HEK293T (cell line): ENCODE measurements around the gene OR2AE1.
"Not testable (repeated sequence)": the region's sequence is repeated elsewhere in the genome, so short reads cannot be mapped to it uniquely, and the experiment has no call there.

Source experiments
- CTCF ChIA-PET: fragments of 350-600 bp; formaldehyde crosslinking; extraction: SDS; loops from one replicate; lab custom pipeline; 2021; ENCODE audit warnings: antibody characterized with exemption, inconsistent platforms; lab: Yijun Ruan, JAX
- POLR2A ChIA-PET: fragments of 350-600 bp; formaldehyde crosslinking; extraction: SDS; loops from one replicate; lab custom pipeline; 2020; ENCODE audit warnings: antibody characterized with exemption, inconsistent platforms; lab: Yijun Ruan, JAX
- DNase-seq: peaks from one replicate; pipeline ENCODE4 v3.0.0; 2012; ENCODE audit warnings: mixed read lengths; ENCODE audit errors: extremely low spot score
- ARNT ChIP-seq: fragments of 450-650 bp; IDR thresholded peaks from 2 replicates; pipeline ENCODE4 v1.6.1; 2017; ENCODE audit warnings: mild to moderate bottlenecking
- BHLHE40 ChIP-seq: fragments of 450-650 bp; IDR thresholded peaks from 2 replicates; pipeline ENCODE4 v1.6.1; 2016; ENCODE audit warnings: mild to moderate bottlenecking, moderate library complexity, borderline replicate concordance
- CTBP1 ChIP-seq: fragments of 450-650 bp; IDR thresholded peaks from 2 replicates; pipeline ENCODE4 v1.6.1; 2016; ENCODE audit warnings: borderline replicate concordance
- ELF4 ChIP-seq: fragments of 450-650 bp; IDR thresholded peaks from 2 replicates; pipeline ENCODE4 v1.6.1; 2017; ENCODE audit warnings: antibody characterized with exemption
- FOXA1 ChIP-seq: fragments of 450-650 bp; IDR thresholded peaks from 2 replicates; pipeline ENCODE4 v1.6.1; 2016; ENCODE audit warnings: mild to moderate bottlenecking
- FOXK2 ChIP-seq: fragments of 450-650 bp; IDR thresholded peaks from 2 replicates; pipeline ENCODE4 v1.6.1; 2016; ENCODE audit warnings: mild to moderate bottlenecking
- FOXM1 ChIP-seq: fragments of 450-650 bp; IDR thresholded peaks from 2 replicates; pipeline ENCODE4 v1.6.1; 2017; ENCODE audit warnings: mild to moderate bottlenecking, borderline replicate concordance
- HDGF ChIP-seq: fragments of 450-650 bp; IDR thresholded peaks from 2 replicates; pipeline ENCODE4 v1.6.1; 2017; ENCODE audit warnings: antibody characterized with exemption, borderline replicate concordance
- L3MBTL2 ChIP-seq: fragments of 450-650 bp; conservative IDR thresholded peaks from 2 replicates; pipeline ENCODE4 v1.6.1; 2016; ENCODE audit warnings: mild to moderate bottlenecking
- LEF1 ChIP-seq: fragments of 450-650 bp; IDR thresholded peaks from 2 replicates; pipeline ENCODE4 v1.6.1; 2017; ENCODE audit warnings: mild to moderate bottlenecking, borderline replicate concordance
- NFRKB ChIP-seq: fragments of 450-650 bp; IDR thresholded peaks from 2 replicates; pipeline ENCODE4 v1.6.1; 2016; ENCODE audit warnings: mild to moderate bottlenecking, moderate library complexity
- SP1 ChIP-seq: fragments of 450-650 bp; IDR thresholded peaks from 2 replicates; pipeline ENCODE4 v1.6.1; 2017
- SUZ12 ChIP-seq: fragments of 450-650 bp; IDR thresholded peaks from 2 replicates; pipeline ENCODE4 v1.6.1; 2016; ENCODE audit warnings: mild to moderate bottlenecking
- TARDBP ChIP-seq: fragments of 450-650 bp; IDR thresholded peaks from 2 replicates; pipeline ENCODE4 v1.6.1; 2016
- ZNF384 ChIP-seq: fragments of 450-650 bp; IDR thresholded peaks from 2 replicates; pipeline ENCODE4 v1.6.1; 2016
- TF ChIP-seq, protein P1 (sequence below): fragments of 450-650 bp; IDR thresholded peaks from 2 replicates; pipeline ENCODE4 v1.6.1; 2016

OR2AE1 gene

DNA sequence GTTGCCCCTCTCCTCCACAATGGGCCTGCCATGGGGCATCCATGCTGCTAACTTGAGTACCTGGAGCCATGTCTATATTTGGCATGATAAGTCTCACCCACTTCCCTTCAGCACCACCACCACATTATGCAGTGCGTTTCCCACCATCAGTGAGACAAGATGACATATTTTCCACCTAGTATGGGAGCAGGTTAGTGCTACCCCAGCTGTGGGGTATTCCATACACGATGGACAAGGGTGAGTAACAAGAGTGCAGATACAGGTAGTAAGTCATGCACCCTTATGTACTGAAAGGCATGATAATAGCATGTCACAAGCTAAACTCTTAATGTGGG lies 21.2 kb upstream of the OR2AE1 start:
- DNase-seq = no peak
- CTCF ChIA-PET = no interaction called here
- TF ChIP-seq FOXM1 = no peak
- POLR2A ChIA-PET = no interaction called here

DNA sequence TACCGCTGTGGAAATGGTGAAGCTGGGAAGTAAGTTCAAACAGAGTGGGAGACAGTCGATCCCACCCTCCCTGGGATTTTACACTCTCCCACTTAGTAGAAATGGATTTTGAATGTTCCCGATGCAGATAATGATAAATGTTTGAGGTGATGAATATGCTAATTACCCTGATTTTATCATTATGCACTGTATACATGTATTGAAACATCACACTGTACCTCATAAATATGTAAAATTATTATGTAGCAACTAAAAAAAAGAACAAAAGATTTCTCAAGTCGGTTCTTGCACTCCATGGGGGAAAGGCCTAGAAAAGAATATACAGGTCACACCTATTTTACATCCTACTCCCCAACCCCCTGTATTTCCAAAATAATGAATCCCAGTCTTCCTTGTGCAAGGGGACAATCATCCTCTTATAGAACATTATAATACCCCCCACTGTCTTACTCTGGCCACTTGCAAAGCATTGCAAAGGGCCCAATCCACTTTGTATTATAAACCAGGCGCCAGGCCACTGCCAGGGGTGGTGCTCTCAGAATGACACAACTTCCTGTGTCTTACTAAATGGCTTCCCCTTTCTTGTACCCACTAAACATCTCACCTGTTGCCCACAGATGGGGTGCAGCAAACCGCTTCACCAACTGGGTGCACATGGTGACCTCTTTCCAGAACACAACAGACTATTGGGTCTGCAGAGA lies 20.6 kb upstream of the OR2AE1 start:
- no peak for DNase-seq
- TF ChIP-seq NFRKB = no peak
- TF ChIP-seq ELF4 = no peak
- TF ChIP-seq SUZ12 = no peak
- no peak for TF ChIP-seq BHLHE40
- no peak for TF ChIP-seq ZNF384
- no peak for TF ChIP-seq TARDBP
- no peak for TF ChIP-seq L3MBTL2
- TF ChIP-seq FOXA1 = no peak
- no peak for TF ChIP-seq LEF1
- TF ChIP-seq HDGF = no peak
- no peak for TF ChIP-seq CTBP1
- TF ChIP-seq, protein P1, sequence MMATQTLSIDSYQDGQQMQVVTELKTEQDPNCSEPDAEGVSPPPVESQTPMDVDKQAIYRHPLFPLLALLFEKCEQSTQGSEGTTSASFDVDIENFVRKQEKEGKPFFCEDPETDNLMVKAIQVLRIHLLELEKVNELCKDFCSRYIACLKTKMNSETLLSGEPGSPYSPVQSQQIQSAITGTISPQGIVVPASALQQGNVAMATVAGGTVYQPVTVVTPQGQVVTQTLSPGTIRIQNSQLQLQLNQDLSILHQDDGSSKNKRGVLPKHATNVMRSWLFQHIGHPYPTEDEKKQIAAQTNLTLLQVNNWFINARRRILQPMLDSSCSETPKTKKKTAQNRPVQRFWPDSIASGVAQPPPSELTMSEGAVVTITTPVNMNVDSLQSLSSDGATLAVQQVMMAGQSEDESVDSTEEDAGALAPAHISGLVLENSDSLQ = no peak
- TF ChIP-seq FOXM1 = no peak
- TF ChIP-seq SP1 = no peak
- ChIA-PET POLR2A (no interaction called here), CTCF (no interaction called here)

DNA sequence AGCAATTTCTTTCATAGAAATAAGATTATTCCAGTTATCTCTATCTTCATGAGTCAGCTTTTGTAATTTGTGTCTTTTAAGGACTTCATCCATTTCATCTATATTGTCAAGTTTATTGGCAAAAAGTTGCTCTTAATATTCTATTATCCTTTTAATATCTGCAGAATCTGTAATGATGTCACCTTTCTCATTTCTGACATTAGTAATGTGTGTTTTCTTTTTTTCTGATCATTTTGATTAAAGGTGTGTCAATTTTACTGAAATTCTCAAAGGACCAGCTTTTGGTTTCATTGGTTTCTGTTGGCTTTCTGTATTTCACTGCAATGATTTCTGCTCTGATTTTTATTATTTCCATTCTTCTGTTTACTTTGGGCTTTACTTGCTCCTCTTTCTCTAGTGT lies 17.9 kb upstream of the OR2AE1 start:
- no peak for TF ChIP-seq LEF1
- no peak for TF ChIP-seq SP1
- TF ChIP-seq FOXK2 = no peak
- no peak for TF ChIP-seq ELF4
- TF ChIP-seq FOXA1 = no peak
- no peak for TF ChIP-seq TARDBP
- TF ChIP-seq SUZ12 = no peak
- no peak for TF ChIP-seq FOXM1
- TF ChIP-seq NFRKB = no peak
- TF ChIP-seq L3MBTL2 = no peak
- TF ChIP-seq ARNT = no peak
- TF ChIP-seq BHLHE40 = no peak
- TF ChIP-seq ZNF384 = no peak
- no peak for TF ChIP-seq HDGF
- TF ChIP-seq, protein P1 = no peak
- DNase-seq = no peak
- CTCF ChIA-PET = interaction anchor here (0.6 kb wide), 1 partner anchor 193 kb away, joined by 3 read pairs; no protein-coding TSS in a partner anchor
- POLR2A ChIA-PET = no interaction called here

DNA sequence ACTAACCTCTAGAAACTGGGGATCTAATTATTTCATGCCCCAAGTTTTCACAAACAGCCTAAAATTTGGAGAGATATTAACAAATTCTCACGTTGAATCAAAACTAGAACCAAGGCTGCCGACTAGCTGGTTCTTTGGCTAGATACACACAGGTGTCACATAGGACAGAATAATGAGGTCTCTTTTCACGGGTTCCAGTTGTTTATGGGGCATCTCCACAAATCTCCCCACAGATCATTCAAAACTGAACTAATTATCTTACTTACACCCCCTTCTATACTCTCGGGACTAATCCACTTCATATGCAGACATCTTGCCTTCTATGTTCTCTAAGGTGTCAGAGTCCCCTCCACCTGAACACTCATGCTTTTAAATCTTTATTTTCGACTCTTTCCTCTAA lies 16.4 kb upstream of the OR2AE1 start:
- ChIA-PET CTCF (no interaction called here), POLR2A (no interaction called here)
- no peak for DNase-seq
- TF ChIP-seq FOXA1 (no peak), SUZ12 (no peak), ZNF384 (no peak), HDGF (no peak), TARDBP (no peak), ARNT (no peak), L3MBTL2 (no peak), ELF4 (no peak), FOXK2 (no peak), BHLHE40 (no peak)
- TF ChIP-seq, protein P1 = no peak

DNA sequence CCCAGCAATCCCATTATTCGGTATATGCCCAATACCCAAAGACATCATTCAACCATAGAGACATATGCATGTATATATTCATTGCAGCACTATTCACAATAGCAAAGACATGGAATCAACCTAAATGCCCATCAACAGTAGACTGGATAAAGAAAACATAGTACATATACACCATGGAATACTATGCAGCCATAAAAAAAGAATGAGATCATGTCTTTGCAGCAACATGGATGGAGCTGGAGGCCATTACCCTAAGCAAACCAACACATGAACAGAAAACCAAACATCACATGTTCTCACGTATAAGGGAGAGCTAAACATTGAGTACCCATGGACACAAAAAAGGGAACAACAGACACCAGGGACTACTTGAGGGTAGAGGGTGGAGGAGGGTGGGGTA lies 13.5 kb upstream of the OR2AE1 start:
- DNase-seq, CTCF ChIA-PET, POLR2A ChIA-PET: not testable (repeated sequence)

DNA sequence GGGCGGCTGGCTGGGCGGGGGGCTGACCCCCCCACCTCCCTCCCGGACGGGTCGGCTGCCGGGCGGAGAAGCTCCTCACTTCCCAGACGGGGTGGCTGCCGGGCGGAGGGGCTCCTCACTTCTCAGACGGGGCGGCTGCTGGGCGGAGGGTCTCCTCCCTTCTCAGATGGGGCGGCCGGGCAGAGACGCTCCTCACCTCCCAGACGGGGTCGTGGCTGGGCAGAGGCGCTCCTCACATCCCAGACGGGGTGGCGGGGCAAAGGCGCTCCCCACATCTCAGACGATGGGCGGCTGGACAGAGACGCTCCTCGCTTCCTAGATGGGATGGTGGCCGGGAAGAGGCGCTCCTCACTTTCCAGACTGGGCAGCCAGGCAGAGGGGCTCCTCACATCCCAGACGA lies 11.5 kb upstream of the OR2AE1 start:
- CTCF ChIA-PET, DNase-seq, POLR2A ChIA-PET: not testable (repeated sequence)

DNA sequence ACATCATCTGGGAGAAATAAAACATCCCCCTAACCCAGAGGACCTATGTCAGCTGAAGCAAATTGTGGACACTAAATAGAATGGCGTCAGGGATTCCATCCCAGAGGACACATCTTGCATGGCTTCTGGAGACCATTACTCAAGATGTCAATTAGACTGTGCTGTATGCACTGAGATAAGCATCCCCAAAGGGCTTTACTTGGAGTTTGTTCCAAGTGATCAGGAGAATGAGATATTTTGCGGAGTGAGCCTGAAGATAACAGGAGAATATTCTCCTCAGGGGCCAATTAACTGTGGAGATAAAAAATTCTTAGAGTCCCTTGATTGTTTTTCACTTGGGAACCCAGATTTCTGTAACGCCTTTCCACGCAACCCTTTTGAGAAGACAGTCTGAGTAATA lies 4.5 kb upstream of the OR2AE1 start:
- TF ChIP-seq L3MBTL2 = no peak
- no peak for TF ChIP-seq CTBP1
- no peak for TF ChIP-seq FOXM1
- no peak for TF ChIP-seq BHLHE40
- TF ChIP-seq SUZ12 = no peak
- no peak for TF ChIP-seq HDGF
- TF ChIP-seq LEF1 = no peak
- TF ChIP-seq NFRKB = no peak
- TF ChIP-seq ZNF384 = no peak
- TF ChIP-seq, protein P1 = no peak
- DNase-seq = no peak
- CTCF ChIA-PET = no interaction called here
- POLR2A ChIA-PET = no interaction called here
